GM10847 (cell line): ENCODE results near the gene ADCY2.

Experiments
- POLR2A ChIP-seq: IDR thresholded peaks from 2 replicates; pipeline ENCODE4 v1.6.1; 2011; ENCODE audit not compliant: insufficient read length; ENCODE audit errors: extremely low read depth

ADCY2 gene

DNA sequence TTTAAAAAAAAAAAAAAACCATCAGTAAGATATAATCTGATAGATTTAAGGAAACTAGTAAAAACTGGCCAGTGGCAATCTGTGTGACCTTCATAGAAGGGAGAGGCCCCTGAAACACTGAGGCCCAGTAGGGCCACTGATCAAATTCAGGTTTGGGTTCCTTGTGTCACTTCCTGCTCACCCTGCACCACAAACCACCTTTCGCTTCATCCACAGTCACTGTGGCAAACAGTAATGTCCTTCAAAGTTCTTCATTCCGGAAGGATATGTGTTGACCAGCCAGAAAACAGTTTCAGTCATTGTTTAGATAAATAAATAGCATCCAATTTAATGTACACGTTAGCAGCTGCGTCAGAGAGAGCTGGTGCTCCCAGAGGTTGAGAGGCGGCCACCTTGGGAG, 232.9 kb downstream of the ADCY2 start:
- no peak for TF ChIP-seq POLR2A

DNA sequence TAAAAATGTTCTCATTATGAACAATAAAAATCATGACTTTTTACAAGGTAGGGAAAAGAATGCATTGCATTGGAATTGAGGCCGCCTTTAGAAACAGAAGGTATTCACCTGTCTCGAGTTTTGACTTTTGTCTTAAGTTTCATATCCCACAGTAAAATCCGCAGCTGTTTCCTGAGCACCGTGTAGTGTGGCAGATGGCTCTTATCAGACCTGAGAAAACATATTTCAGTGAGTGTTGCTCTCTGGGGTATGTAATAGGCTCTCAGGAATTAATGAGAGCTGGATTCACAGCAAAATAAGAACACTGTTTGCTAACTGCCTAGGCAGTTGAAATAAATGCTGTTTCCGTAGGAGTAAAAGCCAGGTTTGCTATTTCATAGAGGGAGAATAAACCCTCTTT, 233.6 kb downstream of the ADCY2 start:
- no peak for TF ChIP-seq POLR2A

DNA sequence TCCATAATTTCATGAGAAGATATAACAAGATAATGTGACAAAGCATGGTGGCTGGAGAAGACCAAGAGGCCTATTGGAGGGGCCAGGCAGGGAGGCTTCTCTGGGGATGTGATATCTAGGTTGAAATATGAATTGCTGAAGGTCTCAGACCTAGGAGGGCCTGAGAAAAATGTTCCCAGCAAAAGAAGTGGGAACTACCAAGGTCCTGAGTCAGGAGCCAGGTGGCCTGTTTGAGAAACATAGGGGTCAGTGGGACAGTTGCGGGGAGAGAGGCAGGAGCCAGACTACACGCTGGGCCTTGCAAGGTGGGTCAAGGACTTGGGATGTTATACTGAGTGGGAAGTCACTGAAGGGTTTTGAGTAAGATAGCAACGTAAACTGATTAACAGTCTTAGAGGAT, 238.9 kb downstream of the ADCY2 start:
- TF ChIP-seq POLR2A = no peak

DNA sequence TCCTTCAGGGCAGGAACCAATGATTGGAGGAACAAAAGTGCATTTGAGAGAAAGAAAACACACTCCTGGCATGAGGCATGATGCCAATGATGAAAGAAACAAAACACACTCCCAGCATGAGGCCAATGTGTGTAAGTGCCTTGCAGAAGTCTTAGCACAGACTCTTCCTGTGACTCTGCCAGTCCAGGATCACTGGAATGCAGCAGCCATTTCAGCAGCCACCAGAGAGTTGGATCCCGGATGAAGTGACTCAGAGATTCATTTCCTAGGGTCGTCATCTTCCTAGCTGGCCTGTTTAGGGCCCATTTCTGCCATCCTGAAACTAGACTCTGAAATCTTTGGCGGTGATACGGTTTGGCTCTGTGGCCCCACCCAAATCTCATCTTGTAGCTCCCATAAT, 242.5 kb downstream of the ADCY2 start:
- no peak for TF ChIP-seq POLR2A

DNA sequence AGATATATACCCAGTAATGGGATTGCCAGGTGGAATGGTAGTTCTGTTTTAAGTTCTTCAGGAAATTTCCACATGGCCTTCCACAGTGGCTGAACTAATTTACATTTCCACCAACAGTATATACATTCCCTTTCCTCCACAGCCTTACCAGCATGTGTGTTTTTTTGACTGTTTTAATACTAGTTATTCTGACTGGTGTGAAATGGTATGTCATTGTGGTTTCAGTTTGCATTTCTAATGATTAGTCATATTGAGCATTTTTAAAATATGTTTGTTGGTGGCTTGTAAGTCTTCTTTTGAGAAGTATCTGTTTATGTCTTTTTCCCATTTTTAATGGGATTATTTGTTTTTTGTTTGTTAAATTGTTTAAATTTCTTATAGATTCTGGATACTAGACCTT, 246.1 kb downstream of the ADCY2 start:
- no peak for TF ChIP-seq POLR2A

DNA sequence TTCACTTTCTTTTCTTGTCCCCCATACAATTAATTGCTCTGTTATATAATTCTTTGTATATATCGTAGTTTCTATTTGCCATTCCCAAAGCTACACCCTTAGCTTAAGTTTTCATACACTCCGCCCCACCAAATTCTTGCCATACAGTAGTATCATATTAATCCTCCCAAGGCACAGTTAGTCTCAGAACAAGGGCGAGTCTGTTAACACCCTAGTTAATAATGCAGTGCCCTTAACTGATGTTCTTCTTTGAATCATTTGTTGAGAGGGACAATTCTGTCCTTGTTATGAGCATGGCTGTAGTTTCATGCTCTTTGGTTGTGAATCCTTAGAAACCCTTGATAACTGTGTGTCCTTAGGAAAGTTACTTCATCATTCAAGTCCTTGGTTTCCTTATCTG, 248.8 kb downstream of the ADCY2 start:
- no peak for TF ChIP-seq POLR2A

DNA sequence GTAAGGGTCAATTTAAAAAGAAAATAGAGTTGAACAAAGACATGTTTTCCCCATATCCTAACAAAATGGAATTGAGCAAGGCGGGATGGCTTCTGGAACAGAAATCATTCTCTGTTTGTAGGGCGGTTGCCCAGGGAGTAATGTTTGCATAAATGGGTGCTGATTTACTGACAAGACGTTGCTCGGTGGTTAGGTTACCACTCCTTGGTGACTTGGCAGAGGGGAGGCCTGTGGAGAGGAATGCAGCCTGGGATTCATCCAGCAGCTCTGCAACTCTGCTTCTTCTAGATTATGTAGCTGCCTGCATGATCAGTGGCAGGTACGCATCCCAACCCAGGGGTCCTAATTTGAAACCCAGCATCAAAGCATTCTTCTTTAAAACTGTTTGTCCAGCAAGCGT, 254.8 kb downstream of the ADCY2 start:
- no peak for TF ChIP-seq POLR2A

DNA sequence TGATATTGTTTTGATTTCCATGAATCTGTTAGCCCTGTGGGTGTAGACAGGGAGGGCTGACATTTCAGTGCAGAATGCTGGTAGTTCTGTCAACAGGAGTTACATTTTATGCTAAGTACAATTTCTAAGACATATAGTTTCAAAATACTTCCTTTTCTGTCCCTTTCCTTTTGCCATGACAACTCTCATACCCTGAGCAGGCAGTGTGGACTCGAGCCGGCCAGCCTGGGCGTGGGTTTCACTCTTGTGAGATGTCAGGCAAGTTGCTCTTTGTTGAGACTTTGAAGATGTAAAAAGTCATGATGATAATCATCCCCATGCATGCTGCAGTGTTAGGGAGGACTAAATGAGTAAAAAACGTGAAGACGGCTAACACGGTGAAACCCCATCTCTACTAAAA, 257.1 kb downstream of the ADCY2 start:
- TF ChIP-seq POLR2A = no peak

DNA sequence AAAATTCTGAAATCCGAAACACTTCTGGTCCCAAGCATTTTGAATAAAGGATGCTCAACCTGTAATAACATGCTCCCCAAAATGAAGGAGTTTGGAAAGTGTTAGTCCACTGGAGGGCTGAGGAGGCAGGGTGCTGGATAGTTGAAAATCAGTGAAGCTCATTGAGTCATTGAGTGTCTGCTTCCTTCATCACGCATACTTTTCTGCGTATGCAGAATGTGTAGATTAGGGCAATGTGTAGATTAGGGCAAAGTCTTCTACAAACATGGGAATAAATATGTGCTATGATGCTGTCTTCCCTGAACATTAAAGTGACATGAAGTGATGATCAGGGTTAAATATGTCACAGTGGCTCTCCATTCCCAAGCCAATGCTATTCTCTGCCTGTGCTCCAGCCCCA, 261.2 kb downstream of the ADCY2 start:
- no peak for TF ChIP-seq POLR2A

DNA sequence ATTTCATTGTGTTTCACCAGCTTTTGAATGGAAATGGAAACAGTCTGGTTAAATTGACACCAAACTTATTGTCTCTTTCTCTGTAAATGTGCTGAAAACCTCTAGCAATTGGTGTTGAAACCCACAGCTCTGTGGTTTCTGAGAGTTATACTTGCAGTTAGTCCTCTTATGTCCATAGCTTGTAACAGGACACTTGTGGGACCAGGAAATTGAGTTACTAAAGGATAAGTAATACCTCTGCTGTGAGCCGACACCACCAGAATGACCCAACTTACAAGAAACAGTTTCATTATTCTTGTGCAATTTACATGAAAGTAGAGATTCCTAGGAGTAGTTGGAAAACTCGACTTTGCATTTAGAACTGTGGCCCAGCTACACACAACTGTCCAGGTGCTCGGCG, 263.5 kb downstream of the ADCY2 start:
- TF ChIP-seq POLR2A = no peak

DNA sequence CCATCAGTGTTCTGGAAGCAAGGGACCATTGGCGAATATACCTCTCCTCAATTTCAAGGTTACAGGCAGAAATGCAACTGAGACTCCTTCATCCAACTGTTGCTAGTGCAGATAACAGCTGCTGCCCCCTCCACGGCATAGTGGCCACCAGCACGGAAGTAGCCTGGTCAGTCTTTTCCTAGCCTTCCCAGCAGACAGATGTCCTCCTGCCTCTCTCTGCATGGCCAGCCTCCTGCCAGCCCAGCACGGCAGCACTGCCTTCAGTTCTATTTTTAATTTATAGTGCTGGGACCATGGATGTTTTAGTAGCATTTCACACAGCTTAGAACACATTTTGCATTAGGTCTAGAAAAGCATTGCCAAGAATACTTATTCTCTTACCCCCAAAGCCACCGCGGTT, 266.4 kb downstream of the ADCY2 start:
- TF ChIP-seq POLR2A = no peak

DNA sequence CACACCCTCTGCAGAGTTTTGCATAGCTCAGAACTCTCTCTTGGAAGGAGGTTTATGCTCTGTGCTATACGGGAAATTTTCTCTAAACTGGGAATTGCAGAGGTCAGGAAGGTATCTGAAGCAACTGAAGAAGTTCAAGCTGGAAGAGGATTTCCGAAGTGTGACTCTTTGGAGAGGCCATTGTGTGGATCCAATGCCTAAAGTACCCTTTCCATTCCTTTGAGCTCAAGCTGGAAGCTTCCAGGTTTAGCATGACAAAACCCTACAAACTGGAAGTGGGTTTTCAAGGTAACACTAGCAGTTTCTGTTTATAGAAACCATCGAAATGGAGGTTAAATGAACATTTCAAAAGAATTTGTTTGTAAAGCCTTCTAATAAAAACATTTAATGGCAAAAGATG, 267.9 kb downstream of the ADCY2 start:
- no peak for TF ChIP-seq POLR2A

DNA sequence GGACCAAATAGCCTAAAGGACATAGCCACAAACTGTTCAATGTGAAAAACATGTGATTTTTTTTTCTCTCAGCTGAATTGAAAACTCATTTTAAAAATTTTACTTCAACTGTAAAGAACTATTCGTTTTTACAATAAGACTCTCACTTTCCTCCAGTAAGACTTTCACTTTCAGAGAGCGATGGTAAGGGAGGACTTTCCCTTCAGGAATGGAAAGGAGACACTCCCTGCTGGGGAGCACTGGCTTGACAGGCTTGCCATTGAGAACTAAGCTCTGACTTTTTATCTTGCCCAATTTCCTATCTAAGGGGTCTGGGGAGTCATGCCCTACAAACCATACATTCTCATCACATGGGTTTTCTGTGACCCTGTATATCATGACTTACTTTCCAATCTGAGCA, 268.3 kb downstream of the ADCY2 start:
- no peak for TF ChIP-seq POLR2A

DNA sequence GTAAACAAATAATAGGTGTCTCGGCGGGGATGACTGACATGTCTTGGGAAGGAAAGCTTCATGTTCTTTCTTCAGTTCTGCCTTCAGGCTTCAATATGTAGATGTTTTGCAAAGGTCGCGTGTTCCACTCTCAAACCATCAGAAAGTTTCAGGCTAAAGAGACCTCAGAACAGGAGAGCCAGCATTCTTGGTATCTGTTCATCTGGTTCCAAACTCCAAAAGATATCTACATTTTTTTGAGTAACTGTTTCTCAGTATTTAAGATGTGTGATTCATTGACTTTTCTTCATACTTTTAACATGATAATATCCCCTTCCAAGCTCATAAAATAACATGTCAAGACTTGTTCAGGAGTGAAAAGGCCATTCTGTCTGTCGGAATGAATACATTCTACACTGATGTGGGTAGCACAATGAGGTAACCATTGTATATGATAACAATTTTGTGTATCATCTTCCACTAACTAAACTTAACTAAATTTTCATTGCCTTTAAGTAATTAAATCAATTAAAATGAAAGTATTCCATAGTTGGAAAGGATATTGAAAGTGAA, 271.4 kb downstream of the ADCY2 start:
- TF ChIP-seq POLR2A = no peak

DNA sequence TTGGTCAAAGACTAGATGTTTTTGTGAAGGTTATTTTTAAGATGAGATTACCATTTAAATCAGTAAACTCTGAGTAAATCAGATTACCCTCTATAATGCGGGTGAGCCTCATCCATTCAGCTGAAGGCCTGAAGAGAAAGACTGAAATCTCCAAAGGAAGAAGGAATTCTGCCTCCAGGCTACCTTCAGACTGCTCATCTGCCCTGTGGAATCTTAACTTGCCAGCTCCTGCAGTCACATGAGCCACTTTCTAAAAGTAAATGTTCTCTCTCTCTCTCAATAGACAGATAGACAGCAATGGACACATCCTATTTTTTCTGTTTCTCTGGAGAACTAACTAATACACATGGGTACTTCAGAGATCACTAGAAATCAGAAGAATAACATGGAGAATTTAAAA, 272.2 kb downstream of the ADCY2 start:
- no peak for TF ChIP-seq POLR2A

DNA sequence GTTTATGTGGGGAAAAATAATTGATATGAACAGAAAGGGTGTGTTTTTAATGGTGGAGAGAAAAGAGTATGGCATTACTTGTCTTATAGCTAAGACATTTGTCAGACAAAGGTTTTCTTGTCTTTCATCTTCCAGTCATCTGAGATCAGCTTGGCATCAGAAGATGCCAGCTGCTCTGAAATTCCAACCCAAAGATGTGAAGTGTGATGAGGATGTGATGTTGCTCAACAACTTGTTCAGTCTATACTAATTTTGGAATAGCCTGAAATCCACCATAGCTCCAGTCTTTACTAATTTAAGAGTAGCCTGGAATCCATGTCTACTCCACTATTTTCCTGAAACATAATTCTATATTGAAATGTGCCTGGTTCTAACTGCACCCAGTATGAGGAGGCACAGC, 272.7 kb downstream of the ADCY2 start:
- no peak for TF ChIP-seq POLR2A

DNA sequence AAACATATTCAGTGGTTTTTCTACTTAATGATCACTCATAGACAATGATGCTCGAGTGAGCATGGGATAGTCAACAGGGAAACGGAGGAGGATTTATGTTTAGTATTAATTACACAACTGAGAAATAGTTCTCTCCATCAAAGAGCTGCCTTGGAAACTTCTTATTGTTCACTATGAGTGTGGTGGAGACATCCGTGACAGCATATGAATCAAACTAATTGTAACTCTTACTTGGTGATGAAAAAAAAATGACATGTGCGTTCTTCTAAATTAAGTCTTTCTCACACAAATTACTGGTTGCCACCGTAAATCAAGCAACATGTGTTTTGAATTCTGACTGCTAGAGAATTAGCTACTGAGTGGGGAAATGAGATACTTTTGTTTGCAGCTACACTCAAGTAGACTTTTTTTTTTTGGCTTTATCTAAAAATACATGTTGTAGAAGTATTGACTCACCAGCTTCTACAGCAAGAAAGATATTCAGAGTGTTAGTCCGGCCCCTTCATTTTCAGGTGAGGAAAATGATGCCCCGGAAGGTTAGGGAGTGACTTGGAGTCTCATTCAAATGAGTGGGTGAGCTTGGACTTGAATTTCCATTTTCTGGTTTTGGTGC, 275.5 kb downstream of the ADCY2 start:
- TF ChIP-seq POLR2A = no peak
